K562 (cell line): ENCODE data around the gene ELK4. TPM values are rescaled to one million over a fixed set of nuclear protein-coding genes. Genes with fewer than 3 reads are reported as not detected.

Experiments
- ATF4 ChIP-seq: fragments of 450-650 bp; formaldehyde crosslinking; IDR thresholded peaks from 2 replicates; pipeline ENCODE4 v1.4.0; 2022; ENCODE audit warnings: mild to moderate bottlenecking, moderate library complexity
- CTBP1 ChIP-seq: fragments of 450-650 bp; IDR thresholded peaks from 2 replicates; pipeline ENCODE4 v1.6.1; 2016; ENCODE audit warnings: borderline replicate concordance
- CTCFL ChIP-seq: IDR thresholded peaks from 2 replicates; pipeline ENCODE4 v1.6.1; 2011; ENCODE audit warnings: borderline replicate concordance, low read depth, mild to moderate bottlenecking, moderate library complexity, low read length; ENCODE audit not compliant: insufficient read depth, poor library complexity, severe bottlenecking
- DEAF1 ChIP-seq: fragments of 450-650 bp; formaldehyde crosslinking; IDR thresholded peaks from 2 replicates; pipeline ENCODE4 v1.4.0; 2020; ENCODE audit warnings: mild to moderate bottlenecking, moderate library complexity
- DNMT1 ChIP-seq: fragments of 450-650 bp; IDR thresholded peaks from 2 replicates; pipeline ENCODE4 v1.6.1; 2016; ENCODE audit warnings: antibody characterized with exemption, mild to moderate bottlenecking
- EWSR1 ChIP-seq: fragments of 450-650 bp; IDR thresholded peaks from 2 replicates; pipeline ENCODE4 v1.6.1; 2018; ENCODE audit warnings: borderline replicate concordance, mild to moderate bottlenecking, low read depth, moderate library complexity; ENCODE audit not compliant: partially characterized antibody
- FOSL1 ChIP-seq: fragments of 200-800 bp; sonication (Bioruptor generic); conservative IDR thresholded peaks from 2 replicates; pipeline ENCODE4 v1.6.1; 2016; ENCODE audit warnings: missing genetic modification characterization, missing compliant biosample characterization
- HDAC6 ChIP-seq: IDR thresholded peaks from 2 replicates; pipeline ENCODE4 v1.6.1; 2012; ENCODE audit warnings: low read depth, mild to moderate bottlenecking, control low read depth, inconsistent platforms, low read length, moderate library complexity
- KAT8 ChIP-seq: fragments of 450-650 bp; IDR thresholded peaks from 2 replicates; pipeline ENCODE4 v1.6.1; 2016; ENCODE audit warnings: low read depth, mild to moderate bottlenecking
- NR0B1 ChIP-seq: fragments of 450-650 bp; IDR thresholded peaks from one replicate; pipeline ENCODE4 v1.6.1; 2018; ENCODE audit warnings: mild to moderate bottlenecking, moderate library complexity; ENCODE audit not compliant: partially characterized antibody
- PHF21A ChIP-seq: fragments of 450-650 bp; IDR thresholded peaks from 2 replicates; pipeline ENCODE4 v1.6.1; 2017; ENCODE audit warnings: low read depth, borderline replicate concordance
- RUNX1 ChIP-seq: sonication (generic); IDR thresholded peaks from 2 replicates; pipeline ENCODE4 v1.6.1; 2016; ENCODE audit warnings: antibody characterized with exemption, low read depth
- TCF3 ChIP-seq: sonication (generic); formaldehyde crosslinking; IDR thresholded peaks from 2 replicates; pipeline ENCODE4 v1.4.0; 2020; ENCODE audit warnings: mild to moderate bottlenecking, missing genetic modification reagents
- ZBTB9 ChIP-seq: fragments of 450-650 bp; formaldehyde crosslinking; IDR thresholded peaks from 2 replicates; pipeline ENCODE4 v1.4.0; 2020; ENCODE audit warnings: mild to moderate bottlenecking, moderate library complexity
- ZNF143 ChIP-seq: sonication (generic); formaldehyde crosslinking; IDR thresholded peaks from 2 replicates; pipeline ENCODE4 v1.9.0; 2022; ENCODE audit warnings: mild to moderate bottlenecking, missing genetic modification reagents
- ZNF324 ChIP-seq: fragments of 250-450 bp; sonication (Bioruptor Pico); IDR thresholded peaks from 2 replicates; pipeline ENCODE4 v1.4.0; 2020; ENCODE audit warnings: mild to moderate bottlenecking
- ZNF561 ChIP-seq: fragments of 450-650 bp; formaldehyde crosslinking; conservative IDR thresholded peaks from 2 replicates; pipeline ENCODE4 v1.4.0; 2020; ENCODE audit warnings: mild to moderate bottlenecking, moderate library complexity
- ZNF586 ChIP-seq: fragments of 450-650 bp; formaldehyde crosslinking; conservative IDR thresholded peaks from 2 replicates; pipeline ENCODE4 v1.4.0; 2020; ENCODE audit warnings: mild to moderate bottlenecking, moderate library complexity
- ZSCAN29 ChIP-seq: fragments of 450-650 bp; IDR thresholded peaks from 2 replicates; pipeline ENCODE4 v1.6.1; 2017
- ZZZ3 ChIP-seq: fragments of 450-650 bp; IDR thresholded peaks from 2 replicates; pipeline ENCODE4 v1.6.1; 2016; ENCODE audit warnings: antibody characterized with exemption, mild to moderate bottlenecking, moderate library complexity
- polyA plus RNA-seq, 8 experiments: library from polyadenylated mRNA; depleted of rRNA in 4 of 8; stranded (reverse) in 5 of 8; unstranded in 3 of 8; fragments of >200 nt; fragmentation: Nextera tagmentation in 2 of 8; fragmentation: Illumina TruSeq in 1 of 8; extraction: Ambion mirVana in 2 of 8; extraction: Trizol in 1 of 8; gene quantifications; 2 replicates each; pipeline versions ENCODE4 v1.2.1 to v1.2.3, GENCODE V29; 2011 to 2014; ENCODE audit warnings: inconsistent platforms in 1 of 8, missing spikeins in 1 of 8
- total RNA-seq, 7 experiments: library from RNA; depleted of rRNA in 6 of 7; stranded (reverse); fragments of >200 nt in 6 of 7; fragmentation: Illumina TruSeq in 2 of 7; extraction: Trizol in 2 of 7; gene quantifications; 2 replicates each; pipeline versions ENCODE4 v1.2.1 to v1.2.3, GENCODE V29; 2011 to 2021; ENCODE audit warnings: low replicate concordance in 1 of 7

ELK4 gene
- total and polyA plus RNA-seq, 9 of the 15 experiments (the other 6 are each of a cell fraction or from before 2014, with no cell fraction given): 2.0 to 21.7 (median 9.2) TPM

- TF ChIP-seq RUNX1 (no peak), NR0B1 (no peak), ZSCAN29 (no peak), FOSL1 (tag) (0 out of 2 replicates have a peak, but pooled peaks have one; percentile 17), ZZZ3 (no peak), EWSR1 (no peak), ATF4 (0 out of 2 replicates have a peak, but pooled peaks have one; percentile 23), KAT8 (no peak), PHF21A (no peak), CTCFL (no peak), CTBP1 (peak; percentile 52), ZNF143 (CRISPR knock-in tag) (no peak), ZBTB9 (peak; percentile 17; the same call in 1 of the 2 replicates), DNMT1 (no peak), DEAF1 (CRISPR knock-in tag) (no peak), ZNF586 (no peak), ZNF324 (CRISPR knock-in tag) (no peak), TCF3 (CRISPR knock-in tag) (no peak), HDAC6 (no peak), ZNF561 (CRISPR knock-in tag) (no peak)
Measured at GRCh38 chr1:205631010-205631767, 622 bp downstream of the ELK4 start (continued).
